GM21717 (cell line): ENCODE data around the gene ADAMTS7.
"Not testable (repeated sequence)": the region's sequence is repeated elsewhere in the genome, so short reads cannot be mapped to it uniquely, and the experiment has no call there.

Experiments used
- ATAC-seq: cut with Tn5 transposase; IDR thresholded peaks from one replicate; pipeline ENCODE4 v1.9.1; 2021; ENCODE audit warnings: mild to moderate bottlenecking, moderate library complexity; ENCODE audit not compliant: unreplicated experiment

ADAMTS7 gene

DNA sequence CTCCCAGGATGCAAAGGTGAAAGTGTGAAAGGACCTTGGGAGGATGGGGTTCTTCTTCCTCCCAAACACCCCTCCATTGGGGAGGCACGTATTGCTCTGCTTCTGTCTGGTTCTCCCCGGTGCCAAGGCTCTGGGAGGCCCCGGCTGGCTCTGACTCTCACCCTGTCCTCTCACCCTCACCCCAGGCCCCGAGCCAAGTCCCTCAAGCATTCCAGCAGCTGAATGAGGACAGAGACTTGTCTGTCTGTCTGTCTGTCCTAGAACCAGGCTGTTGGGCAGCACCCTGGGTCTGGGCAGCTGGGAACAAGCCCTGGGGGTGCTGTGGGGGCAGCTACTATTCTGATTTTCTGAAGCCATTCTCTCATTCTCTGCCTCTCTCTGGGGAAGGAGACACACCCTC lies 29.9 kb downstream of the ADAMTS7 start:
- not testable (repeated sequence) for ATAC-seq

DNA sequence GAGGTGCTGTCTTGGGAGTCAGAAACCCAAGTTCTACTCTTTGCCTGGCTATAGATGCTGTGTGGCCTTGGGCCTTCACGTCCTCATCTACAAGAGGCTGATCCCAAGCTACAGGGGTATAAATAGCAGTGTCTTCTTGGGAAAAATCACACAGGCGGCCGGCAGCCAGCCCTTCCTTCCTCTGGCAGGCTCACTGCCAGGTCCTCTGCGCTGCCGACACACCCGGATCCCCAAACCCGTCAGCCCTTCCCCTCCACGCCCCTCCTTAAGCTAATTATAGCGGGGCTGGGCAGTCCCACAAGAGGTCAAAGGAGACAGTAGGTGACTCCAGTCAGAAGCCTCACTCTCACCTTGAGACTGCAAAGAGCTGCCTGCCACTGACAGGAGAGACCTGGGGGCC lies 31.3 kb downstream of the ADAMTS7 start:
- ATAC-seq = not testable (repeated sequence)

DNA sequence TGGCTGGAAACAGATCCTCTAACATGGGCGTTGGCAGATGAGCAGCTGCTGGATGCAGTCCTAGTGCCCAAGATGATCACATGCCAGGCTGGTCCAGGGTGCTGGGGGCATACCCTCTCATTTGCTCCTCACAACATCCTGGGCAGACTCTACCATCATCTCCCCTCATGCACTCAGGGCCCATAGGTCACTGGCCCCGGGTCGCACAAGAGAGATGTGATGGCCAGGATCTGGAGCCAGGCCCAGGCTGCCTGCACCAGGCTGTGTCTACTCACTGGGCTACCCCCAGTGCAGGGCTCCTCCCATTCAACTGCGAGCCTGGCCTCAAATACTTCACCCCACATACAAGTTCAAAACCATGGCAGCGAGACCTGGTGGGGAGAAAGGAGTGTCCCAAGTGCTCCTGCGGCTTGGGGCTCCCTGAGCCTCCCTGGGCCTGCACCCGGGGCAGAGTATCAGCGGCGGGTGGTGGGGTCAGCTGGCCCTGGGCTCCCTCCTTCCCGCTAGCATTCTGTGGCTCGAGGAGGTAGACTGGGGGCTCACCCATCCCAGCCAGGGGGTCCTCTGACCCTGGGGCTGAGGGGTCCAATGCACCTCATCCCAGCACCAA lies 32.0 kb downstream of the ADAMTS7 start:
- ATAC-seq = not testable (repeated sequence)

DNA sequence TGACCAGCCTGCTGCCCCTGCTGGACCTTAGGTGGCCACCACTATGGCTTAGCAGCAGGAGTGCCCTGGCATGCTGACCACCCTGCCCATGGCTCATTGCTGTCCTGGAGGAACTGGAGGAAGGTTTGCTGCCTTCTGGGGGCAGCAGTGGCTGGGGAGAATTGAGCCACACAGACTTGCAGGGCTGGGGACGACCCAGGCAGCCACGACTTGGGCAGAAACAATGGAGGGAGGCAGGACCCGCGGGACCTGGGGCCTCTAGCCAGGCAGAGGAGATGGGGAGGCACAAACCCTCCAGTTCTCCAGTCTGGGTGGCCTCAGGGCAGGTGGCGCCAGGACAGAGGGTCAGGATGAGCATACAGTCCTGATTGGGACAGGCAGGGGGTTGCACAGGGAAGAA lies 32.8 kb downstream of the ADAMTS7 start:
- ATAC-seq = no peak

DNA sequence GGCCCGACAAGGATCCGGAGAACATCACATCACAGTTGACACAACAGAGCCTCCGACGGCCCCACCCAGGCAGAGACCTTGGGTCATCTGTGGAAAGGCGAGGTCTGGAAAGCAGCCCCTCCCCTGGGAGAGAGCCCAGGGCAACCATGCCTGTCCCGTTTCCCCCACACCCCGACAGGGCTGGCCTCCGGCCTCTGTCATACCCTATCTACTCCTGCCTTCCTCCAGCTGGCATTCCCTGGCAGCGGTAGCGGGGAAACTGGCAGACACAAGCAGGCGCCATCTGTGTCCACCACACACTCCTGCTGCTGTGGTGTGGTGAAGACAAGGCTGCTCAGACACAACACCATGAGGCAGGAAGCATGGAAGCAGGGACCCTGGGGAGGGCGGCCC lies 33.3 kb downstream of the ADAMTS7 start:
- ATAC-seq = not testable (repeated sequence)

DNA sequence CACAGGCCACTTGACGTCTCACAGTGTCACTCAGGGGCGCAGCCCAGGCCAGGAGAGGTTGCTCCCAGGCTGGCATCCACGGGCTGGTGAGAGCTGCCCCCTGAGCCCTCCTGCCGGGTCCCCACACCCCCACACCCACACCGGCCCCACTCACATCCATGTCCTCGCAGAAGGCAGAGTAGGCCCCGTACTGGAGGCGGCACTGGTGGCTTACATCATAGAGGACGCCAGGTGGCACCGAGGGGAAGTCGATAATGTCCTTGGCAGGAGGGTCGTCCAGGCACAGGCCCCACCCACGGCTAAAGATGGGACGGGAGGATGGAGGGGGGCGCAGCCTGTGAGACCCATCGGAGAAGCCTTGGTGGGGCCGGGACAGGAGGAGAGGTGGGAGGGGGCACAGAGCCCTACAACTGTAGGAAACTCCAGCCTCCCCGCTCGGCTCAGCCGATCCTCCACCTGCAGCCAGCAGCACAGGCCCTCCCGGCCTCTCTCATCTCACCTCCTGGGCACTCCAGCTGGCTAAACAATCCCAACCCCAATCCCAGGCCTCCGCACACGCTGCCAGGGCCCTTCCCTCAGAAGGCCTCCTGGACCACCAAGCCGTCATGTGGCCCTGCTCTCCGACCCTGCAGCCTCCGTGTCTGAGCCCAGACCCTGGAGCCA lies 33.8 kb downstream of the ADAMTS7 start:
- ATAC-seq = not testable (repeated sequence)

DNA sequence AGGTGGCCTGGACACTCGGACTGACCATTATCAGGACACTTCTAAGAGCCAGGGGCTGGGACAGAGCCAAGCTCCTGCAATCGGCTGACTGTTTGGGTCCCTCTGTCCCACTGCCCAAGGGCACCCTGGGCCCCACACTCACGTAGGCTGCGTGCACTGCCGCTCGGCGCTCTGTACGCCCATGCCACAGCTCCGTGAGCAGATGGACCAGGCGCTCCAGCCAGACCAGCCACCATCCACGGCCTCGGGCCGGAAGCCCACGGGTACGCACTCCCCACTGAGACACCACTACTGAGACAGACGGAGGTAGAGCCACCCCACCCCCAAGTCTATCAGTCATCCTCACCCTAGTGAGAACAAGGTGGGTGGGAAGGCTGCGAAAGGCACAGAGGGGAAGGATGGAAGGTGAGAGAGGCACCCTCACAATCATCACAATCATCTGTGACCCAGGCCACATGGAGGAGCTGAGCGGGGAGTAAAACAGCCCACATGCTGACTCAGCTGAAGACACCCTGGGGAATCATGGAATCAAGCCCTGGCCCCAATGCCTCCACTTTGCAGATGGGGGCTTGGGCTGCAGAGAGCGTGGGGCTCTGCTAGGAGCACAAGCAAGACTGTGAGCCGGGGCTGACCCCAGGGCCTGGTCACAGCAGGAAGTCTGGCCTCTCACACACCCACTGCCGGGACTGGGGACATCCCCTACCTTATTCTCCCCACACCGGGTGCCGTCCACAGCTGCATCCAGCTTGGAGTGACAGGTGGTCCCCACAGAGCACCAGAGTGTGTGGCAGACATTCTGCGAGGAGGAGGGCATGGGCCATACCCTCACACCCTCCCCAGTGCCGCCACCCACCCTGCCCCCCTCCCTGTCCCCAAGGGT lies 35.0 kb downstream of the ADAMTS7 start:
- not testable (repeated sequence) for ATAC-seq

DNA sequence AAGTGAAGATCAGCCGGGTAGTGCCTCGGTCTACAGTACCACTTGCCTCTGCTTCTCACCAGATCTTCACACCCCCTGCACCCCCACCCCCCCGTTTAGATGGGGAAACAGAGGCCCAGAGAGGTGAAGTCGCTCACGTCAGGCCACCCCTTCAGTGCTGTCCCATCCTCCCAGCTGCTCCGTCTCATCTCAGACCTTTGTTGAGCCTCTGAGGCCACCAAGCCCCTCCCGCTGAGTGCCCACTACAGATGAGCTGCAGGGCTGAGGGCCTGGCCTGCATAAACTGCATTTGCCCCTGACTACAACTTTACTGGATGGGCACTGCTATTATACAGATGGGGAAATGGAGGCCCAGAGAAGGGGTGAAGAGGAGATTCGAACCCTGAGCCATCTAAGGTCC lies 35.8 kb downstream of the ADAMTS7 start:
- ATAC-seq = no peak

DNA sequence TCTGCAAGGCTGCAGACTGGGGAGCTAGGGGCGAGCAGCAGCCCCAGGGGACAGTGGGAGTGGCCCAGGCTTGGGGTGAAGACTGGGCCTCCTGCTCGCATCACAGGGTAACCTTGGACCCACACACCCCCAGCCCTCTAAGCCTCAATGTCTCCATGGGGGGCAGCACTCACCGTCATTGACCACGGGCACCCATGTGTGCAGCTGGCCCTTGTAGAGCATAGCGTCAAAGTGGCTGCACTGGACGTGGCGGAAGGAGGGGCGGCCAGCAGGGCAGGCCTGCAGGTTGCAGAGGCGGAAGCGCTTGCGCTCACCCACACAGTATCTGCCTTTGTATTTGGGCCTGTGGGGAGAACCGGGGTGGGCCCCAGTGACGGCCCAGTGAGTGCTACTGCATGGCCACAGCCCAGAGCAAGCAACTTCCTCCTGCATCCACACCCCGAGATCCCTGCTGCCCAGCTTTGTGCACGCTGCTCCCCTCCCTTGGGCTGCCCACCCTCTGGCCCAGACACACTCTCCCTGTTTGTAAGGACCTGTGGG lies 36.7 kb downstream of the ADAMTS7 start:
- not testable (repeated sequence) for ATAC-seq

DNA sequence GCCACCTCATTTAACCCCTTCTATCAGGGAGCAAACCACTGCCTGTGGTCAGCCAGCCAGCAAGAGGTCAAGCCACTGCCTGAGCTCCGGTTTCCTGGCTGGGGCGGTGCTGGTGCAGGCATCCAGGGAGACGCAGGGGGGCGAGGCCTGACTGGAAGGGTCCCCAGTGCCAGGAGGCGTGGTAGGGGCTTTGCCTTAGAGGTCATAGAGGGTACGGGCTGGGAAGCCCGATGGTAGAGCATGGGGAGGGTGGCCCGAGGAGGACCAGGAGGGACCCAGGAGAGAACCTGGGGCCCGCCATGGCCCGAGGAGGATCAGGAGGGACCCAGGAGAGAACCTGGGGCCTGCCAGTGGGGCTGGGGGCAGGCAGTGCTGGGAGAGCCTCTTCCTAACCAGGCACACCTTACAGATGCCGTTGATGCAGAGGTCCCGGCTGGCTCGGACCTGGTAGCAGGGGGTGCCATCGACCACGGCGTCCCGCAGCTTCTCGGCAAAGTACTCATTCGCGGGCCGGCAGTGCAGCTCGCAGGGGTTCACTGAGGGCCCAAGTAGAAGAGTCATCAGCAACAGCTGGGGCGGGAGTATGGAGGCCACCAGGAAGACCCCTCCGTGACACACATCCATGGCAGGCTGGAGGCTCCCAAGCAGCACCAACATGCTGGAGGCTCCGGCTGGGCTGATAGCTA lies 37.4 kb downstream of the ADAMTS7 start:
- ATAC-seq = not testable (repeated sequence)

DNA sequence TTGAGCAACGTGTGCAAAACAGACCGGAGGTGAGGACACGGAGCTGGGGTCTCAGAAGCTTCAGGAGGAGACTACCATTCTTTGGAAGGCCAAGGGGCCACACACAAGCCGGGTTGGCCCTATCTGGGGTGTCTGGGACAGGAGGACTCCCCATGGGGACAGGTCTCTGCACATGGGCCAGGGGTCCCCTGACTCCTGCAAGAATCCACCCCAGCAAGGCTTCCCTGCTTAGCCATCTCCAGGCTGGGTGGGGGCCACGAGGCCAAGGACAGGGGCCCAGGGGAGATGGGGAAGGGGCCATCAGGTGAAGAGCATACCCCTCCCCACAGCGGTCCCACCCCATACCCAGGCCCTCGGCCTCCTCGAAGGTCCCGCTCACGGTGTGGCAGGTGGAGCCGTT lies 38.5 kb downstream of the ADAMTS7 start:
- ATAC-seq = no peak

DNA sequence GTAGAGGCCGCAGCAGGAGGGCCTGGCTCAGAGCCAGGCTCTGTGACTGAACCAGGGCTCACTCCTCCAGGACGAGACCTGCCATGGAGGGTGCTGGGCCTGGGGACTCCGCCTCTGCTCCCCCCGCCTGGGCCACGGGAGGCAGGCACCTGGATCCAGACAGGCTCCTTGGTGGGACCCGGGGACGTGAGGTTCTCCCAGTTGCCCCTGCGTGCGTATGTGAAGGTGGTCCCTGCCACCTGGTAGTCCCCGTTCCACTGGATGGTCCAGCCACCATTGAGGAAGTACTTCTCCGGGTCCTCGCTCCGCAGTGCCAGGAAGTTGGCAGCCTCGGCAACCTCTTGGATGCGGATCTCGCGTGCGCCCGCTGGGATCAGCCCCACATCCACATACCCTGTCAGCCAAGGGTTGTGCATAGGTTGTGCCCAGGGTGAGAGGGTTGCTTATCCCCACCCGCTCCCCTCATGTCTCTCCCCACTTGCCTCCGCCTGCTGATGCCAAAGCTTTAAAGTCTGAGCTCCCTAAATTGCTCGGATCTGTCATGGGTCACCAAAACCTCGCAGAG lies 39.7 kb downstream of the ADAMTS7 start:
- ATAC-seq = not testable (repeated sequence)

DNA sequence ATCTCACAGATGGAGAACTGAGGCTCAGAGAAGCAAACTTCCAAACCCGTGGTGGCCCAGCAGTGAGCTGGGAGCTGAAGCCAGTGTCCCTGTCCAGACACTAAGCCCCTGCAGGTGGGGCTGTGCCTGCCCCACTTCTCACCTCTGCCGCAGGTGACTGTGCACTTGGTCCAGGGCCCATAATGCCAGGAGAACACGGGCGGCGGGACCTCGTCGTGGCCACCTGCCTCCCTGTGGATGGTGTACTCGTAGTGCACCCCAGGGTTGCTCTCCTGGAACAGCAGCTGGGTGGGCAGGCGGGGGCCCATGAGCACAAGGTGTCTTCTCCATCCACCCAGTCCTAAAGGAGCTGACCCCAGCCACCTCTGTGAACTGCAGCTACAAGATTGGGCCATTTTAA lies 40.2 kb downstream of the ADAMTS7 start:
- ATAC-seq = not testable (repeated sequence)

DNA sequence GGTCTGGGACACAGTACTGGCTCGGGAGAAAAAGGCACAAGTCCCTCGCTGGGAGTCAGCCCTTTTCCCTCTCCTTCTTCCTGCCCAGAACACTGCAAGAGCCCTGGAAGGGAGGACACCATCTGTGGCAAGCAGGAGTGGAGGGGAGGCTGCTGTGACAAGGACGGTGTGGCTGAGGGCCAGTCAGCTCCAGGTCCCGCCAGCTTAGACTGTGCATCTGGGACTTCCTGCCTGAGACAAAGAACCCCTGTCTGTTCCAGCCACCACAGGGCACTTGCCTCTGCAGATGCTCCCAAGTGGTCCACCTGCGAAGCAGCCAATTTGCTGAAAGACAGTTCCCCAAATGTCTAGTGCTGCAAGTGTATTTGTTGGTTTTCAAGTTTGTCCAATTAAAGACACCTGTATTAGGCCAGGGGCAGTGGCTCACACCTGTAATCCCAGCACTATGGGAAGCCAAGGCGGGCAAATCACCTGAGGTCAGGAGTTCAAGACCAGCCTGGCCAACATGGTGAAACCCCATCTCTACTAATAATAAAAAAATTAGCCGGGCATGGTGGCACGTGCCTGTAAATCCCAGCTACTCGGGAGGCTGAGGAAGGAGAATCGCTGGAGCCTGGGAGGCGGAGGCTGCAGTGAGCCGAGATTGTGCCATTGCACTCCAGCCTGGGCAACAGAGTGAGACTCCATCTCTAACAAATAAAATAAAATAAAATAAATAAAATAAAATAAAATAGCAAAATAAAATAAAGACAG lies 41.6 kb downstream of the ADAMTS7 start:
- not testable (repeated sequence) for ATAC-seq

DNA sequence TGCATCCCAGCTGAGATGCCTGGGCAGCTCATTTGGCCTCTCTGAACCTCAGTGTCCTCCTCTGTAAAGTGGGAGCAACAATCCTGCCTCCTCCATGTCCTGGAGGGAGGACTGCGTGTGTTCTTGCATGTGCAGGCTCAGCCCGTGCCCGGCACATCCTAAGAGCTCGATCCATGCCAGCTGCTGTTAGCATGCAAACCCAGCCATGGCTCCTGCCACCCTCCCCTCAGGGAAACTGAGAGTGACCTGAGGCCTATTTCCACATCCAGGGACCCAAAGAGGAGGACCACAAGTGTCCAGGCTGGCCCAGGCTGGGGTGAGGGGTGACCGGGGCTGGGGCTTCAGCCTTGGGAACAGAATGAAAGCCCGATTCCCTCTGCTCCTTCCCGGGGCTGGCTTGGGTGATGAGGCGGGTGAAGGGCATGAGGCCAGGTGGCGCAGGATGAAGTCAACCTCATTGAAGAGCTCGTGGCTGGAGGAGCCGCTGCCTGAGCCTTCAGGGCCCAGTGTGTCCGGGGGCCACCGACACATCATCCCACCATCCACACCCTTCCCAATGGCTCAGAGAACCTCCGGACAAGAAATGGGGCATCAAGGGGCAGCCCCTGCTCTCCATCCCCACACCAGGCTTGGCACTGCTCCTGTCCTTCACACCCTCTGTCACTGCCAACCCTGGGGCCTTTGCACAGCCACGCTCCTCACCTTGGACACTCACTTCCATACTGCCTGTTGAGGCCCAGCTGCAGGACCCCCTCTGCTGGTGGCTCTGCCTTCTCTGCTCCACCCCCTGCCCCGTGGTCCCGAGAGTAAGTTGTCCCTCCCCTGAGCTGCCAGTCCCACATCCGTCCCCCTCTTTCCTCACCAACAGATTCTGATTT lies 42.5 kb downstream of the ADAMTS7 start:
- no peak for ATAC-seq

DNA sequence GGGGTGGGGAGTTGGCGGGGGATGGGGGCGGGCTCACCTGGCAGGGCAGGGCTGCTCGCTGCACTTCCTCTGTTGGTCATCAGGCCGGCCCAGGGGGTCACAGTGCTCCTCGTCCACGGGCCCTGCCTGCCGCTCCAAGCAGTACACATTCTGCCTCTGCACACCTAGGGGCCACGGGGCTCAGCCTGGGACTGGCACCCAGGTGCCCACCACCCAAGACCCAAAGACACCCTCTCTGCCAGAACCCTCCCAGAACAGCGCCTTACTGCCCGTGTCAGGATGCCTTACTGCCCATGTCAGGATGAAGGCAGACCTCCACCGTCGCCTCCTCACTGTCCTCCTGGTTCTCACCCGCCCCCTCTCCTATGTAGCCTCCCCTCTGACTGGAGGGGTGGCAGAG lies 43.2 kb downstream of the ADAMTS7 start:
- no peak for ATAC-seq

DNA sequence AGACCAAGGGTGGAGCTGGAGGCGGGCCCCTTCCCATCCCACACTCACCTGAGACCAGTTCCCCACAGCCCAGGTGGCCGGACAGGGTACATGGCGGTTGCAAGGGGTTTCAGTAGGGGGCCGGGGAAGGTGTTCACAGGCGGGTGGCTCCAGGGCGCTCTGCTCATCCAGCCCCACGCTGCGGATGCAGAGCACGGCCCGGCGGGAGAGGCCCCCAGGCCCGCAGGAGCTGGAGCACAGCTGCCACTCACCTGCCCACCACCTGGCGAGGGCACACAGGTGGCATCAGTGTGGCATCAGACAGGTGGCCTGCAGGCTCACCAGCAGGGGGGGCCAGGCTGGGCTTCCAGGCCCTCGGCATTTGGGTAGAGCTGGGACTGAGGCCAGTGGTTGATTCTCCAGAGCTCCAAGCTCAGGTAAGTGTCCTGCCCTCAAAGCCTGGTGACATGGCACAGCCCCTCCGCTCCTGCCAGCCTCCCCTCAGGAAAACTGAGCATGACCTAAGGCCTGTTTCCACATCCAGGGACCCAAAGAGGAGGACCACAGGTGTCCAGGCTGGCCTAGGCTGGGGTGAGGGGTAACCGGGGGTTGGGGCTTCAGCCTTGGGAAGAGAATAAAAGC lies 43.8 kb downstream of the ADAMTS7 start:
- no peak for ATAC-seq

DNA sequence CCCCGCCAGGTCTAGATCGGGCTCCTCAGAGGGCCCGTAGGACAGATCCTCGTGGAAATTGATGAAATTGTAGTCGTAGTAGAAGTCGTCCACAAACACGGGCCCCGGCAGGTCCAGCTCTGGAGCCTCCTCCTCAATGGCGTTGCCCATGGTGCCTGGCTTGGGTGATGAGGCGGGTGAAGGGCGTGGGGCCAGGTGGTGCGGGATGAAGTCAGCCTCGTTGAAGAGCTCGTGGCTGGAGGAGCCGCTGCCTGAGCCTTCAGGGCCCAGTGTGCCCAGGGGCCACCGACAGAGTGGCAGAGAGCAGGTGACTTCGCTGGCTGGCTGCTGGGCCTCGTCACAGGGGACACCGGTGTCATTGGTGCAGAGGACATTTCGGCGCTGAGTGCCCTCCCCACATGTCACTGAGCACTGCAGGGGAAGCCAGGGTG lies 44.6 kb downstream of the ADAMTS7 start:
- not testable (repeated sequence) for ATAC-seq
